ENCODE measurements around the gene CORIN.
"Not testable (repeated sequence)": the region's sequence is repeated elsewhere in the genome, so short reads cannot be mapped to it uniquely, and the experiment has no call there.

Gene CORIN

DNA sequence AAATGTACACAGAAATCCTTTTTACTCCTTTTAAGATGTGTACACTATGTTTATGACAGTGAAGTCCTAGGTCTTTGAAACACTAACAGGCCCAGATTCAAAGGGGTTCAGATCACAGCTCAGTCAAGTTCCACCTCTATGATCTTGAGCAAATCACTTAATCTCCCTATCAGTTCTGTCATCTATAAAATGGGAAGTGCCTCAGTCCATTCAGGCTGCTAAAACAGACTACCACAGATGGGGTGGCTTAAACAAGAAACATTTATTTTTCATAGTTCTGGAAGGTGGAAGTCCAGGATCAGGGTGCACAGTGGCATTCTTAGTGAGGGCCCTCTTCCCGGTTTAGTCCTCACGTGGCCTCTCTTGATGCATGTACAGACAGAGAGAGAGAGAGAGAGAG lies 117.1 kb downstream of the CORIN start:
- ATAC-seq, result no peak

DNA sequence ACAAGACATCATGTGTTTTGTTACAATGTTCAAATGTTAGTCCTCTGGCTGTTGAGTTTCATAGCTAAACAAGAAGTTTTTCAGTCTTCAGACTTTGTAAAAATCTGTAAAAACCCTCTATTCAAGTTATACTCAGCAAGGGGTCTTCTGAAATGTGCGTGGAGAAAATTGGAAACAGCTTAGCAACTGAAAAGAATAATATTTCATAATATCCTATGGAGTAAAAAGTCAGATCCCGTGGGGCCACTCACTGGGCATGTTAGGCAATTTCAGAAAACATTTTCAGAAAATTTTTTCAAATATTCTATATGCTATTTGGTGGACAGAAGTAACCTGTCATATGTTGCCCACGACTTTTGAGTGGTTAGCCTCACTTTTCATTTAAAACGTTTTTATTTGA lies 118.3 kb downstream of the CORIN start:
- no peak for ATAC-seq

DNA sequence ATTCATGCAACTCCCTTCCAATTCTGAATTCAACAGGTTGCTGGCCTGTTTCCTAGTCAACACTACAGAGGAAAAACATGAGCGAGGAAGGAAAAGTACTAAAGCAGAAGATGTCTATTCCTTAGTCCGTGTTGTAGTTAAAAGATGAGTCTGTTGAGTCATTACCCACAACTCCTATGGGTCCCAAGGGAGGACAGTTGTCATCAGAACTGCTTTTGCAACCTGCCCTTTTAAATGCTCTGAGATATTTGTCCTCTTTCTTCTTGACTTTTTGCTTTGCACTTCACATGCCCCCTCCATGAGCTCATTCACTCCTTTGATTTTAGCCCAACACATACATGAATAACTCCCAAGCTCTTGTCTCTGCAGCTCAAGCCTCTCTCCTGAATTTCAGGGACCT lies 119.2 kb downstream of the CORIN start:
- ATAC-seq, result no peak

DNA sequence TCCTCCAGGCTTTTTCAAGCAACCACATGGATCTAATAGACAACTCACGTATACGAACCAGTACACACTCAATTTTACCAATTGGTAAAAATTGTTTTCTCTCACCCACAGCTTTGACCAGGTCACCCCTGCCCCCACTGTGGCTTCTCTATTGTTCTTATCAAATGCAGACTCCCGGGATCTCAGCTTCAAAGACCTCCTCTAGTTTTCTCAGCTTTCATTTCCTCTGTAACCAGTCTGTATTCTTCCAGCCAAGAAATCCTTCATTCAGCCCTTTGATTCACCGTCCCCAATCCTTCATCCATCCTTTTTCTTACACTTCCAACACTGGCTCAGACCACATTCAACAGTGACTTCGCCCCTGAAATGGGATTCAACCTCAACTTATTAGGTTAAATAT lies 120.7 kb downstream of the CORIN start:
- ATAC-seq, result no peak

DNA sequence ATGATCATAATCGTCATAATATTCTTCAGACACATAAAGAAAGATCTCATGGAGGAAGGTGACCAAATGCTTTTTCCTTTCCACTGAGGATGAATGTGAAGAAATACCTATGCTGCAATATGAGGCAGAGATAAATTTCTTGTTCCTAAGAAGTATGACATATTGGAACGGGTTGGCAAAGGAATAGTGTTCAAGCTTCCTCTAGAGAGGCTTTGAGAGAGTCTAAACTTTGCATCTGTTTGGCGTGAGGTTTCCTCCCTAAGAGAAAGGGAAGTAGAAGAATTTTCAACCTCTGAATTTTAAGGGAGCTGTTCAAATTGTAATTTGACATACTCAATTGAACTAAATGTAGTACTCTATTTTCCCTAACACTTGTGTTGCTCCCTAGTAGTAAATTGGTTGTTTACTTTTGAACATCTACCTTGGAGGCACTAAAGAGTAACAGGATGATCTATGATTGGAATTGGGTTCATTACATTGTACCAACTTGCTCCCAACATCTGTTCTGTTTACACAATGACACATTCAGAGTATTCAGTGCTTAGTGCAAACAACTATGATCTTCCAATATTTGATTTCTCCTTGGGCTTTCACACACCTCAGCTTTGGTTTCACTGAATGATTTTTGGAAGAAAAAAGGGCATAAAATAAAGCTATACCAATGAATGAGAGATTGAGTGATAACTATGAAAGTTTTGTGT lies 122.0 kb downstream of the CORIN start:
- ATAC-seq, result no peak

DNA sequence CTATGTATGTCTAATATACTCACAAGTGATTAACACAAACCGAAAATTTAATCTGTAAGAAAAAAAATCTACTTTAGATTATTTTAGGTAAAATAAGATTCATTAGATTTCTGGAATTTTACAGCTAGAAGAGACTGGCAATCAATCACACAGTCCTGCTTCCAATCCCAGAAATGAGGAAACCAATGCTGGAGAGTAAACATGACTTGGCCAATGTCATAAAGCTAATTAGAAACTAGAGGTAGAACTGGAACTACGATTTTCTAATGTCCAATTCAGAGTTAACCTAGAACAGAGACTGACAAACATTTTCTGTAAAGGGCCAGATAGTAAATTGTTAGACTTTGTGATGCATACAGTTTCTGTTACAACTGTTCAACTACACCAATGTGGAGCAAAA lies 123.6 kb downstream of the CORIN start:
- no peak for ATAC-seq

DNA sequence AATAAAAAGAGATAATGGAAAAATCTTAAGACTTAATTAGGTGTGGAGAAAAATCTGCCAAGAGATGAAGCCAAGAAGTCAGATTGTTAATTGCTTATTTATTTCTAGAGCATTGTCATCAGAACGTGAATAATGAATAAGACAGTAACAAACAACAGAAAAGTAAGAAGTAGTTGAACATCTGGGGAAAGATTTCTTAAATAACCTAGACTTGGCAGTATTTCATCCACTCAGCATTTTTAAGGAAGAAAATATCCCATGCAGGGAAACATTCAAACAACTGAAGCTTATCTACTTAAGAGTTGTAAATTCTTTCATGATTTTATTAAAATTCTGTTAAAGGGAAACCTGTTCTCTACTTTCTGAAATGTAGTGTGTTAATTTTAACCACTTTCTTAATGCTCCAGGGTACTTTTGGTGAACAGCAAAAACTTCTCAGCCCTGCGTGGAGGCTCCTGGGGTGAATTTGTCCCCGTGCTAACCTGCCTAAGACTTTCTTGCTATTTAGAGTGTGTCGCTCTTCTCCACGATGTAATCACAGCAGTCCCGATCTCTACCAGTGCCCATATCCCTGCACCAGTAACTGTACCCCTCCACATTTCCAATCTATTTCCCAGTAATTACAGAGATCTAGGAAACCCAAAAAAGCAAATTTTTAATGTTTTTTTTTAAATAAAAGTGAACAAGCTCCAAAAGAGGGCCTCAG lies 124.6 kb downstream of the CORIN start:
- ATAC-seq, result no peak

DNA sequence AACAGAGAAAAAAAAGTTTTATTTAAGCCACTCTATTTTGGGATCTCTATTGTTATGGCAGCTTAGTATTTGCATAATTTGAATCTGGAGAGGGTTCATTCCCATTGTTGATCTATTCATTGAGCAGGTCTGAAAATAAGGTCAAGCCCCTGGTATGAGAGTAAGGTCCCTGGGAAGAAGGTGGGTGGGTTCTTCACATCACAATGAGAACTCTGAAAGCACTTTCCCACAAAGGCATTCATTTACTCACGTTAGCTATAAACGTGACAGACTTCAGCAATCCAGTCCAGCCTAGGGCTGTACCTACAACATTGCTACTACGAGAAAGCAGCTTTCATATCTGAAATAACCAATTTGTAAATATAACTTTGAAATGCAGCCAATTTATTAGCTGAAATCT lies 126.2 kb downstream of the CORIN start:
- no peak for ATAC-seq

DNA sequence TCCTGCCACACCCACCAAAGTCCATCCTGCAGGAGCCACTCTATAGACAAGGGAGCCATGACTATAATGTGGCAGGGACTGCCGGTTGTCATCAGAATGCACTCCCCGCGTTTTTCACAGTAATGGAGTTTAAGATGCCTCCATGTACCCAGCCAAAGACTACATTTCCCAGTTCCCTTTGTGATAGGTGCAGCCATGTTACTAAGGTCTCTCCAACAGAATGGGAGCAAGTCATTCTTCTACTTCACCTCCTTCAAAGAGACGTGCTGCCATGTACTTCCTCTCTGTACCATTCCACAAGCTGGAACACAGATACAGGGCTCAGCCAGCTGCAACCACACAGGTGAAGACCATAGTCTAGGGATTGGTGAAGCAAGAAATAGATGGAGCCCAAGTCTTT lies 126.7 kb downstream of the CORIN start:
- ATAC-seq, result no peak

DNA sequence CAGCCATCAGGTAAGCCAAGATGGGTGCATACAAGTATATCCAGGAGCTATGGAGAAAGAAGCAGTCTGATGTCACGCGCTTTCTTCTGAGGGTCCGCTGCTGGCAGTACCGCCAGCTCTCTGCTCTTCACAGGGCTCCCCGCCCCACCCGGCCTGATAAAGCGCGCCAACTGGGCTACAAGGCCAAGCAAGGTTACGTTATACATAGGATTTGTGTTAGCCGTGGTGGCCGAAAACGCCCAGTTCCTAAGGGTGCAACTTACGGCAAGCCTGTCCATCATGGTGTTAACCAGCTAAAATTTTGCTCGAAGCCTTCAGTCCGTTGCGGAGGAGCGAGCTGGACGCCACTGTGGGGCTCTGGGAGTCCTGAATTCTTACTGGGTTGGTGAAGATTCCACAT lies 131.5 kb downstream of the CORIN start:
- ATAC-seq, result not testable (repeated sequence)

DNA sequence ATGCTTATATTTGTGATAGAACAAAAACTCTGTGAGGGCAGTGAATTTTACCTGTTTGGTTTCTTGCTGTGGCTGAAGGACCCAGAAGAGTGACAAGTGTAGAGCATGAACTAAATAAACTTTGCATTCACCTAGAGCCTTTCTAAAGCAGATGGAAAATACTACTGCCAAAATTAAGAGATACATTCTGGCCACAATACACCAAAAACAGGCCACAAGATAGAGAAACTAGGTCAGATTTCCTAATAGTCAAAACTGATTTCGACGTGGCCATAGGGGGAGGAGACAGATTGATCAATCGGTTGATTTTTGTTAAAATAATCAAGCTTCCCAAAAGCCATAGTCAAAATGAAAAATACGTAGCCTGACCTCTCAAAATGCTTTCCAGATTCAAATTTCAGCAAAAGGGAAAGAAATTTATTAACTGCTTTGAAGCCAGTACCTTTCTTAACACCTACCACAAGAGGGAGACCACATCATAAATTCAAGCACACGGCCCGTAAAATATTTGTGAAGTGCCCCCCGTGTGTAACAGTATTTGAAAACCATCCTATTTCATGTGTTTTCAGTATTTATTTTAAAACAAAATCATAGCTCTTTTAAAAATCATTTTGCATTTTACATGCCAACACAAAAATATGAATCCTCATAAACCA lies 132.4 kb downstream of the CORIN start:
- no peak for ATAC-seq

DNA sequence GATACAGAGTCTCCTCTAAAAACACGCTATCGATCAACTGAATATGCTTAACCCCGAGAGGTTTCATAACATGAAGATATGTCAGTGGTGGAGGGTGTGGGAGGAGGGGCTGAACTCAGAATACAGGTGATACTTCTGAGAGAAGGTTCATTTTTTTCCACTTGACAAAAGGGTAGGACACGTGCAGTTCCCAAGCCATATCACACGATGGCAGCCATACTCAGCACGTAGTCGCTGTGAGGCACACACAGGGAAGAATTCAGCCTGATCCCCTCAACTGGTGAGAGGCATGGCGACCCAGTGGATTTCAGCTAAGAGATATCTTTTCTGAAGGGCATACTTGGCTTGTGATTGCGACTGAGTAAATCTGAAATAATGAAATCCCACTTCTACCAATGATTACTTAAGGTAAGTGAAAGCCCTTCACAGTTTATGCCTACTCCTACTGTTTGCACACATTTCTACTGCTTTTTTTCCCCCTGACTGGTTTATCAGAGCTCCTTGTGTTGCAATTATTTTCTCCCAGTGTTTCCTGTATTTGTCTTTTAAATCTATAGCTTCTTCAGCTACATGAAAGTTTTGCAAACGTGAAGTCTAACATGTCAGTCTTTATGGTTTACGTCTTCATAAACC lies 133.1 kb downstream of the CORIN start:
- peak in 1 of 2 donors; percentile 17 for ATAC-seq

DNA sequence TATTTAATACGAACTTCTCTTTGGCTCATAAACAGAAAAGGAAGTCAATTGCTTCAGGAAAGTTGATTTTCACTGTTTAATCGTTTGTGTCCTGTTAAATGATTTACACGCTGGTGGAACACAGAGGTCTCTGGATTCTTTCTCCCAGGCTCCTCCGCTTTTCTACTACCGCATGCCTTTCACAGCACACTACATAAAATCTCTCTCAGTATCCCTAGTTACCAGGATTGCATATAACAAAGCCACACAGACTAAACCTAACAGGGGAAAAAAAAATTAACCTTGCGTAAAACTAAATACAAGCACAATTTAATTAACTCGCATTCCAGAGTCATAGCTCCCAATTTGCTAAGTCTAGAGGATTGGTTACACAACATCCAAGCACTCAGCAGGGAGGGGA lies 133.9 kb downstream of the CORIN start:
- ATAC-seq, result no peak

DNA sequence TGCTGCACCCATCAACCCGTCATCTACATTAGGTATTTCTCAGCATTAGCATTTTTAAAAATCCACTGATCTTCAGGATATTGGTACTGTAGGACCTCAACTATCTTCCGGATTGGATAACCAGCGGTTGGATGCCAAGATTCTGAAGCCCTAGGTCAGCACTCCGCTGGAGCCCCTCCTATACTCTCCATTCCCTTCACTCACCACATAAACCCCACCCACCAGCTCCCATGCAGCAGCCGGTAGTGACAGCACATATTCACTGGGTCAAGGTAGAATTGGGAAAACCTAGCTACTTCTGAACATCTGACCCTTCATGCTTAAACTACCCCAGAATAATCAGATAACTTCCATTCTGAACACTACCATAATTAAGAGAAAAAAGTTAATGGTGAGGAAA lies 134.9 kb downstream of the CORIN start:
- no peak for ATAC-seq

DNA sequence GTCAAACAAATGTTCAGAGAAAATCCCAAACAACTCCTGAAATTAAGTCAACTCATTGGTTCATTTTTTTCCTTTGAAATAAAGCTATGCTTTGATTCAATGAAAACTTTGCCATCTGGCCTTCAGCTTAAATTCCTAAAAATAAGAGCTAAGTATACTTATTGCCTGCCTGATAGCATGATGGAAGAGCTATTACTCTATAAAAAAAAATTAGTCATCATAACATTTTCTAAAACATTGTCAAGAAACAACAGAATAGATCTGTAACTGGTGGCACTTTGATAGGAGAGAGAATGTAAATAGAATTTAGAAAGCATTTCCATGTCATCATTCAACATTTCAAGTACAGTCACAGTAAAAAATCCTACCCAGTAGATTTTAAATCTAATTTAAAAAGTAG lies 136.6 kb downstream of the CORIN start:
- ATAC-seq, result no peak

DNA sequence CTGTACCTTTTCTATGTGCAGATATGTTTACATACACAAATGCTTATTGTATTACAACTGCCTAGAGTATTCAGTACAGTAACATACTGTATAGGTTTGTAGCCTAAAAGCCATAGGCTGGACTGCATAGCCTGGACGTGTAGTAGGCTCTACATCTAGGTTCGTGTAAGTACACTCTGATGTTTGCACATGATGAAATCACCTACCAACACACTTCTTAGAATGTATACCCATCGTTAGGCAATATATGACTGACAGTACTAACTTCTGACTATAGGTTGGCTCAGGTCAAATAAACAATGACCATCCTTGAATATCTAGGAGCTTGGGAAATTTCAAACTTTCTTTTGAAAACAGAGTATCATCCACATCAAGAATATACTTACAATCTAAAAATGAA lies 139.0 kb downstream of the CORIN start:
- no peak for ATAC-seq

DNA sequence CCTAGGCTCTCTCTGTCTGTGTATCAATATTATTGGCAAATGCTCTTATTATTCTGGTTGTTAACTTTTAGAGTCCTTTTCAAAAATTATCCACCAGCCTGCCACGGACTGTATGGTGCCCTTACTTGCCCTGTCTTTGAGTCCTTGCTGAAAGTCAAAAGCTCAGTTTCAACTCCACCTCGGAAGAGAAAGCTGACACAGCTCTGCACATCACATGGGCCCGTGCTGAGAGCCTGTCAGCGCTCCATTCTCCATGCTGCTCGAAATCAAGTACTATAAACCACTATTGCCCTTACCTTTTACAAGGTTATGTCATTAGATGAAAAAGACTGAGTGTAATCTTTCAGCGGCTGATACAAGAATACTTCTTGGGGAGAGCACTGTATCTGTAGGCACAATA lies 141.0 kb downstream of the CORIN start:
- no peak for ATAC-seq

DNA sequence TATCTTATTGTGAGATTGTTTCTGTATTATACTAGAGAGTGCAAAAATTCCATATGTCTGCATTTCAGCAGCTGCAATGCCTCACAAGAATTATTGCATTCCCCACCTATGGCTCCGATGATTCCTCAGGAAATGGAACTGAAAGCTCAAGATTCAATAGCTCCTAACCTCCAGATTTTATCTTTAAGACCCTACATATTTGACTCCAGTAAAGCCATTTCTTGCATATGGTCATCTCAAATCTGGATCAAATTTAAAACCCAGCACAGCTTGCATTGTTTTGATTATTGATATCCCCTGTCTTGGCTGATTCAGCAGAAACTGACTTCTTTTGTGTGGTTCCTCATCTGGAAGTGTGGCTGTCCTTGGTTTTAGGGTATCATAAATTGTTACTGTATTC lies 142.6 kb downstream of the CORIN start:
- ATAC-seq, result no peak

DNA sequence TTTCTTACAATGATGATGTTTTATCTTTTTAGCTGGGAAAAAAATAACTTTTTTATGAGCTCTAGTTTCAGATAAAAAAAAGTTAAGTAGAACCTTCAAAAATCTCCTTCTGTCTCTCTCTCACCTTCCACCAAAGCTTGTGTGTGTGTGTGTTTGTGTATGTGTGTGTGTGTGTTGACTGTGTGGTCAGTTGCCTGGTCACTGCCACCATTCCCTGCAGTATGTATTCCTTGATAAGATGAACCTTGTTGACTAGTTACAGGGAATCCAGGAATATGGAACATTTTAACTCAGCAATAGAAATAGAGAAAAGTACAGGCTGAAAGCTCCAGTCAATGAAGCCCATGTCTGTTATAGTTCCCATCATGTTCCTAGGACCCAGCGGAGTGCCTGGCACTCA lies 143.5 kb downstream of the CORIN start:
- no peak for ATAC-seq

DNA sequence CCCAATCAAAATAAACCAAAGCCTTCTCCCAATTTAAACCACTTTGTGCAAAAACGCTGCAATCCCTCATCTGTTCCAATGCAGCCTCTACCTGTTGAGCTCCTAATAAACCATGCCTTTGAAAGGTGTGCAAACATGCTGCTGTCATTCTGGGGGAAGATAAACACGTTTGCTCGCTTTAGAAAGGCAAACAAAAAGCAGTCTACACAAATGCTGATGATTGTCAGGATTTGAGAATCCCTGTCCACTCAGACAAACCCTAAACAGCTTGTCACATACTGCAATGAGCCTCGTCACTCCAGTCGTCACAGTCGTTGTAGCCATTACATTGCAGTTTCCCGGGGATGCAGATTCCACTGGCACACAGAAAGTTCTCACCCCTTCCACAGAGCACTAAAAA lies 145.2 kb downstream of the CORIN start:
- ATAC-seq, result no peak

DNA sequence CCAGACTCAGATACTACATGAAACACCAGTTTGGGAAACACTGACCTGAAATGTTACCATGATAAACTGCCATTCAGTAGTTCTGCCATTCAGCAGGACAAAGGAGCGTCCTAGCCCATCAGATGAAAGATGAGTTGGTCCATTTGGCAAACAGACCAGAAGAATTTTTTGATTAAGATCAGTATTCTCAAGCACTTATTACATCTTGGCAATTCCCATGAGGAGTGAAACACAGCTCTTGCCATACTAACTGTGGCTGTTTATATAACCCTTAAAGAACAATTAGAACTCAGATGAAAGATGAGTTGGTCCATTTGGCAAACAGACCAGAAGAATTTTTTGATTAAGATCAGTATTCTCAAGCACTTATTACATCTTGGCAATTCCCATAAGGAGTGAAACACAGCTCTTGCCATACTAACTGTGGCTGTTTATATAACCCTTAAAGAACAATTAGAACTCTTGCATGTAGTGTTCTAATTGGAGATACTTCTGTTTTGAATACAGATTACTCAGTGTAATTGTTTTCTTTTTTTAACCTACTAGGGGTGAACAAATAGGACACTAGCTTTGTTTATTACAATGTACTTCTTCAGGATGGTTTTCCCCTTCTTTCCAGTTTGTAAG lies 146.0 kb downstream of the CORIN start:
- ATAC-seq, result not testable (repeated sequence)

DNA sequence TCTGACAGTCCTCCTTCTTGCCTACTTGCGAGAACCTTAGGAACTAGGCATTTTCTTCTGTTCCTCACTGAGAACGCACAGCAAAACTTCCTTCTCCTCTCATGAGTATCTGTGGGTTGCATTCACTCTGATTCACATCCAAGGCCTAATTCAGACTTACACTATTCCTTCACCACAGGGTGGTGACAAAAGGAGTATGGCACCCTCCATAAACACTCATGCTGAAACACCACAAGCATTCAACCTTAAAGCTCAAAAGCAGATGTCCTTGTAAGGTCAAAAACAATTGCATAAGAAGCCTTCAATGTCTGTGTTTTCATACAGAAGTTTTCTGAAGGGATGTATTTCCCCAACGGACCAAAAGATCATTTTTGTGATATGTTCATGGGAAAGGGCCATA lies 147.3 kb downstream of the CORIN start:
- ATAC-seq, result no peak

DNA sequence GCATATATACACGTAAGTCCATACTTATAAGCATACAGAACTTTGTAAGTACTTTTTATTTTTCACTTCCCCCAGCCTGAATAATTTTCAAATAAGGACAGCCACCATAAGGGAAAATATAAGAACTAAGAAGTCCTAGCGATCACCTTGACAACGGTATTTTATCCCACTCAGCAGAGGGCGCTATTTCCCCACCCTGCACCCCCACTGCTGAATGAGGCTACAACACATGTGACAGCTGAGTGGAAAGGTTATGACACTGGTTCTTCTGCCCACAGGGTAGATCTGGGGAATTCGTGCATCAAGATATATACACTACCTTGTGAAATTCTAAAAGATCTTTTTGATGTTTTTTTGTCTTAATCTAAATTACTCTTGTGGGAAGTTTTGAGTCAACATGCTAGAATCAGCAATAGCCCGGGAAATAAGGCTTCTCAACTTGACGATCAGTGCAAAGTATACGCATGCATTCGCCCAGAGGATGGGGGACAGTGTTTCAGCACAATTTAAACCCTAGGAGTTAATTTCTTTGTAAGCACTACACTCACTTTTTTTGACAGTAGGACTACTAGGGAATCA lies 151.5 kb downstream of the CORIN start:
- peak; percentile 72 to 87 for ATAC-seq
